Loucy (cell line): Measurements from ENCODE around the gene GLRB.

Source experiments
- CTCF ChIP-seq: fragments of 200-600 bp; sonication (generic); conservative IDR thresholded peaks from 2 replicates; pipeline ENCODE4 v1.5.1; 2014; ENCODE audit warnings: mild to moderate bottlenecking, antibody characterized with exemption, low read length
- EZH2phosphoT487 ChIP-seq: fragments of 200-600 bp; IDR thresholded peaks from 2 replicates; pipeline ENCODE4 v1.6.1; 2018; ENCODE audit warnings: antibody characterized with exemption, mild to moderate bottlenecking, moderate library complexity, borderline replicate concordance

DNA sequence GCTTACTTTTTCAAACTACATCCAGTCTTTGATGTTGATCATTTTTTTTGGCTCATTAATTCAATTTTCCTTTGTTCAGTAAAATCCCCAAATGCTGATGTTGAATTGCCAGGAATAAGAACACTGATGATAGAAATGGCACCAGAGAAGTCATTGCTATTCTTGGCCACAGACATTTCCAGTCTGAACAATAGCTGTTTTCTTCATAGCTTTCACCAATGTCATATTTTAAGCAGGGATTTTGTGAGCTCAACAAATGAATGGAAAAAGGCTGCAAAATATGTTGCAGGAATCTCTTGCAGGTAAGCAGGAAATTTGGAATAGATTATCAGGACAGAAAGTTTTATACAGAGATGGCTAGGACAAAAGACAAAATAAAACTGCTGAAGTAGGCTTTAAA is 40.5 kb upstream of the GLRB start:
- TF ChIP-seq CTCF (no peak), EZH2phosphoT487 (no peak)
